GM12873 (cell line): ENCODE data around the gene TNIP2.

Experiments
- CTCF ChIP-seq: IDR thresholded peaks from 2 replicates; pipeline ENCODE4 v1.5.1; 2012; ENCODE audit warnings: low read depth, mild to moderate bottlenecking, moderate library complexity, low read length, control low read depth; ENCODE audit not compliant: insufficient read depth; ENCODE audit errors: missing control alignments

The TNIP2 gene

GRCh38 chr4:2799971-2800690, 44.0 kb upstream of the TNIP2 start:
- no peak for TF ChIP-seq CTCF

- no peak for TF ChIP-seq CTCF
These were observed 43.2 kb upstream of the TNIP2 start for GRCh38 chr4:2799224-2799911.

- TF ChIP-seq CTCF = no peak
These were observed 42.5 kb upstream of the TNIP2 start for GRCh38 chr4:2798399-2799223.

- TF ChIP-seq CTCF = no peak
These were observed 41.6 kb upstream of the TNIP2 start for GRCh38 chr4:2797545-2798305.

GRCh38 chr4:2796849-2797544, 40.9 kb upstream of the TNIP2 start:
- TF ChIP-seq CTCF = no peak

GRCh38 chr4:2795893-2796848, 40.0 kb upstream of the TNIP2 start:
- TF ChIP-seq CTCF = no peak
